H1 (cell line): Measurements from ENCODE around the gene DBH. TPM values are rescaled to one million over a fixed set of nuclear protein-coding genes. Genes with fewer than 3 reads are reported as not detected.

Source experiments
- CTCF ChIA-PET: fragments of 300-600 bp; sonication (Branson Sonifier 250); formaldehyde crosslinking; loops from one replicate; lab custom pipeline; 2021; ENCODE audit not compliant: partially characterized antibody; lab: Charles Lee
- POLR2A ChIA-PET: fragments of 300-600 bp; sonication (Branson Sonifier 250); formaldehyde crosslinking; loops from one replicate; lab custom pipeline; 2021; ENCODE audit warnings: inconsistent platforms; ENCODE audit not compliant: partially characterized antibody; lab: Charles Lee
- DNase-seq, 2 experiments: peaks; one replicate each; pipeline versions ENCODE4 v3.0.0 to v3.0.0-alpha.2; 2010 to 2022; ENCODE audit warnings: low spot score in 2 of 2, low read depth in 1 of 2, mixed read lengths in 1 of 2
- FAIRE-seq: peaks from 2 replicates; lab custom pipeline; 2011; peaks lifted over from hg19 to GRCh38; lab: Jason Lieb, UNC
- H2AFZ ChIP-seq: 2 replicates; pipeline ENCODE4 v1.8.1; 2012; ENCODE audit warnings: low read length, inconsistent platforms
- H2AK5ac ChIP-seq: 2 replicates; pipeline ENCODE4 v1.6.1; 2013; ENCODE audit warnings: low read depth, low read length
- H2BK120ac ChIP-seq: replicated peaks from 2 replicates; pipeline ENCODE3; 2013; ENCODE audit warnings: low read depth, low read length, inconsistent platforms
- H2BK12ac ChIP-seq: 2 replicates; pipeline ENCODE4 v1.6.1; 2013; ENCODE audit warnings: low read depth, low read length
- H2BK15ac ChIP-seq: 2 replicates; pipeline ENCODE4 v1.6.1; 2013; ENCODE audit warnings: low read length
- H2BK20ac ChIP-seq: 2 replicates; pipeline ENCODE4 v1.6.1; 2013; ENCODE audit warnings: low read length
- H2BK5ac ChIP-seq: 2 replicates; pipeline ENCODE4 v1.6.1; 2013; ENCODE audit warnings: low read depth, low read length
- H3K14ac ChIP-seq: 2 replicates; pipeline ENCODE4 v1.6.1; 2013; ENCODE audit warnings: inconsistent platforms; ENCODE audit not compliant: insufficient read length
- H3K18ac ChIP-seq: 2 replicates; pipeline ENCODE4 v1.6.1; 2013; ENCODE audit warnings: low read length; ENCODE audit errors: extremely low read depth
- H3K23ac ChIP-seq: 2 replicates; pipeline ENCODE4 v1.6.1; 2013; ENCODE audit warnings: inconsistent platforms; ENCODE audit not compliant: insufficient read length
- H3K23me2 ChIP-seq: 2 replicates; pipeline ENCODE4 v1.6.1; 2013; ENCODE audit warnings: low read depth, low read length
- H3K27ac ChIP-seq: 2 replicates; pipeline ENCODE4 v1.6.1; 2011; ENCODE audit warnings: low read depth, low read length, inconsistent platforms
- H3K27me3 ChIP-seq, 4 experiments: replicated peaks in 1 of 4; 1 replicate in 1 of 4; 2 replicates in 3 of 4; pipeline versions ENCODE4 v1.6.1 to v1.8.1; 2011 to 2013; ENCODE audit warnings: low read length in 3 of 4, mild to moderate bottlenecking in 3 of 4, inconsistent platforms in 2 of 4, mixed read lengths in 2 of 4, moderate library complexity in 1 of 4; ENCODE audit not compliant: control insufficient read depth in 3 of 4, insufficient read depth in 3 of 4; ENCODE audit errors: extremely low read depth in 1 of 4
- H3K36me3 ChIP-seq, 4 experiments: 2 replicates each; pipeline versions ENCODE4 v1.6.1 to v1.8.1; 2011 to 2013; ENCODE audit warnings: mild to moderate bottlenecking in 4 of 4, low read length in 3 of 4, moderate library complexity in 2 of 4, control low read depth in 1 of 4, inconsistent platforms in 1 of 4; ENCODE audit not compliant: insufficient read depth in 4 of 4, control insufficient read depth in 2 of 4
- H3K4ac ChIP-seq: replicated peaks from 2 replicates; pipeline ENCODE3; 2013; ENCODE audit warnings: low read length, low read depth, mixed read lengths, inconsistent platforms; ENCODE audit not compliant: insufficient read length
- H3K4me1 ChIP-seq, 4 experiments: replicated peaks in 1 of 4; 1 replicate in 1 of 4; 2 replicates in 3 of 4; pipeline versions ENCODE4 v1.6.1 to v1.8.1; 2011 to 2013; ENCODE audit warnings: low read length in 3 of 4, inconsistent platforms in 2 of 4, mixed read lengths in 1 of 4; ENCODE audit not compliant: insufficient read depth in 4 of 4, control insufficient read depth in 3 of 4
- H3K4me2 ChIP-seq, 2 experiments: 2 replicates each; pipeline versions ENCODE4 v1.6.1 to v1.8.1; 2011 to 2013; ENCODE audit warnings: low read depth in 2 of 2, low read length in 2 of 2, control low read depth in 1 of 2, inconsistent platforms in 1 of 2, mild to moderate bottlenecking in 1 of 2; ENCODE audit not compliant: insufficient read depth in 1 of 2
- H3K4me3 ChIP-seq, 4 experiments: fragments of 200-600, 300-600 bp in 1 of 4; sonication (generic), shearing (Covaris generic), sonication (Bioruptor Twin) in 1 of 4; 2 replicates each; pipeline versions ENCODE4 v1.5.1 to v1.8.1; 2011 to 2016; ENCODE audit warnings: low read length in 4 of 4, low read depth in 3 of 4, control low read depth in 2 of 4, inconsistent platforms in 2 of 4, mild to moderate bottlenecking in 2 of 4, mixed read lengths in 1 of 4, moderate library complexity in 1 of 4; ENCODE audit not compliant: insufficient read depth in 2 of 4; ENCODE audit errors: extremely low read depth in 1 of 4
- H3K56ac ChIP-seq: replicated peaks from 2 replicates; pipeline ENCODE3; 2013; ENCODE audit warnings: low read depth, mild to moderate bottlenecking, mixed read lengths, low read length, inconsistent platforms; ENCODE audit not compliant: insufficient read length
- H3K79me1 ChIP-seq: 2 replicates; pipeline ENCODE4 v1.6.1; 2013; ENCODE audit warnings: low read depth, low read length, control low read depth
- H3K79me2 ChIP-seq, 2 experiments: 2 replicates each; pipeline versions ENCODE4 v1.6.1 to v1.8.1; 2012 to 2013; ENCODE audit warnings: low read length in 2 of 2, mild to moderate bottlenecking in 2 of 2, inconsistent platforms in 1 of 2; ENCODE audit not compliant: insufficient read depth in 2 of 2, control insufficient read depth in 1 of 2
- H3K9ac ChIP-seq, 4 experiments: replicated peaks in 1 of 4; 1 replicate in 1 of 4; 2 replicates in 3 of 4; pipeline versions ENCODE4 v1.6.1 to v1.8.1; 2011 to 2013; ENCODE audit warnings: low read depth in 3 of 4, low read length in 3 of 4, control low read depth in 2 of 4, mild to moderate bottlenecking in 2 of 4, moderate library complexity in 2 of 4, inconsistent platforms in 1 of 4; ENCODE audit errors: extremely low read depth in 1 of 4
- H3K9me3 ChIP-seq, 2 experiments: 2 replicates each; pipeline versions ENCODE4 v1.6.1 to v1.8.1; 2012 to 2013; ENCODE audit warnings: mild to moderate bottlenecking in 2 of 2, moderate library complexity in 2 of 2, control low read depth in 1 of 2, inconsistent platforms in 1 of 2, low read depth in 1 of 2, low read length in 1 of 2, mixed read lengths in 1 of 2; ENCODE audit not compliant: insufficient read depth in 2 of 2
- H4K20me1 ChIP-seq, 2 experiments: replicated peaks in 1 of 2; 2 replicates each; pipeline versions ENCODE3 to v1.8.1; 2011 to 2013; ENCODE audit warnings: inconsistent platforms in 2 of 2, low read length in 2 of 2, mild to moderate bottlenecking in 1 of 2; ENCODE audit not compliant: insufficient read depth in 2 of 2, control insufficient read depth in 1 of 2
- H4K5ac ChIP-seq: 2 replicates; pipeline ENCODE4 v1.6.1; 2013; ENCODE audit warnings: low read length, low read depth, mixed read lengths, inconsistent platforms; ENCODE audit not compliant: insufficient read length
- H4K8ac ChIP-seq: 2 replicates; pipeline ENCODE4 v1.8.0; 2013; ENCODE audit warnings: mild to moderate bottlenecking, moderate library complexity, low read length, inconsistent platforms; ENCODE audit not compliant: insufficient read depth; ENCODE audit errors: extremely low read depth
- H4K91ac ChIP-seq: replicated peaks from 2 replicates; pipeline ENCODE3; 2013; ENCODE audit warnings: low read length, mixed read lengths, inconsistent platforms; ENCODE audit not compliant: insufficient read length
- BCL11A ChIP-seq, 2 experiments: IDR thresholded peaks; one replicate each; pipeline ENCODE4 v1.6.1; 2011; ENCODE audit warnings: low read depth in 2 of 2, low read length in 2 of 2, mild to moderate bottlenecking in 2 of 2
- CTCF ChIP-seq, 3 experiments: IDR thresholded peaks; 1 replicate in 2 of 3; 2 replicates in 1 of 3; pipeline versions ENCODE4 v1.5.1 to v1.6.1; 2011; ENCODE audit warnings: low read length in 3 of 3, mild to moderate bottlenecking in 3 of 3, inconsistent platforms in 2 of 3, low read depth in 1 of 3, moderate library complexity in 1 of 3; ENCODE audit not compliant: insufficient read depth in 1 of 3; ENCODE audit errors: control extremely low read depth in 1 of 3
- EZH2 ChIP-seq: fragments of 200-600 bp; sonication (generic); IDR thresholded peaks from 2 replicates; pipeline ENCODE4 v1.7.1; 2012; ENCODE audit warnings: low read depth, mild to moderate bottlenecking, moderate library complexity, low read length, inconsistent platforms; ENCODE audit not compliant: severe bottlenecking
- HDAC2 ChIP-seq, 2 experiments: fragments of 300-600 bp in 1 of 2; sonication (generic) in 1 of 2; IDR thresholded peaks; 2 replicates each; pipeline ENCODE4 v1.6.1; 2011 to 2012; ENCODE audit warnings: low read depth in 2 of 2, low read length in 2 of 2, mild to moderate bottlenecking in 2 of 2, moderate library complexity in 2 of 2, borderline replicate concordance in 1 of 2, inconsistent platforms in 1 of 2
- PHF8 ChIP-seq: fragments of 200-600 bp; sonication (generic); conservative IDR thresholded peaks from 2 replicates; pipeline ENCODE4 v1.7.1; 2012; ENCODE audit warnings: low read depth, mild to moderate bottlenecking, inconsistent platforms, low read length, moderate library complexity
- SIX5 ChIP-seq: IDR thresholded peaks from 2 replicates; pipeline ENCODE4 v1.6.1; 2011; ENCODE audit warnings: mild to moderate bottlenecking, low read depth, low read length
- TBP ChIP-seq: IDR thresholded peaks from 2 replicates; pipeline ENCODE4 v1.6.1; 2011; ENCODE audit warnings: low read depth, low read length, improper control_type of control experiment
- WGBS, 2 experiments: shearing (Covaris generic) in 1 of 2; methylation state at CpG; one replicate each; pipeline versions ENCODE4 v1.1.6 to v1.1.7; 2013 to 2015; ENCODE audit warnings: low lambda C conversion rate in 2 of 2, mixed read lengths in 2 of 2, inconsistent platforms in 1 of 2, low coverage in 1 of 2, missing lambda C conversion rate in 1 of 2; ENCODE audit not compliant: insufficient replicate concordance in 2 of 2, insufficient coverage in 1 of 2, insufficient read length in 1 of 2; ENCODE audit errors: extremely low coverage in 1 of 2, missing lambda C conversion rate in 1 of 2; 5-methylcytosine and 5-hydroxymethylcytosine counted together
- polyA plus RNA-seq, 7 experiments: library from polyadenylated mRNA; depleted of rRNA in 3 of 7; stranded (reverse) in 5 of 7; unstranded in 2 of 7; fragments of >200 nt in 5 of 7; fragments of 200-250 nt in 2 of 7; gene quantifications; 1 replicate in 5 of 7; 2 replicates in 1 of 7; 4 replicates in 1 of 7; pipeline versions ENCODE4 v1.2.1 to v1.2.3, GENCODE V29; 2011 to 2013; ENCODE audit warnings: missing spikeins in 2 of 7, mixed read lengths in 2 of 7
- total RNA-seq: library from RNA; stranded (reverse); fragmentation: NEBNext Ultra II Directional; extraction: Animal tissue kit (Norgen Biotek cat#: 25700); gene quantifications from 2 replicates; pipeline ENCODE4 v1.2.1, GENCODE V29; 2021

DBH gene
- total and polyA plus RNA-seq, 2 of the 8 experiments (the other 6 are each of a cell fraction or from before 2014, with no cell fraction given): 0.18 TPM; not detected in 1

GRCh38 chr9:133685653-133686609 lies 49.8 kb downstream of the DBH start:
- Histone ChIP-seq H3K9ac (no peak overlapping the region), H4K8ac (no peak overlapping the region; the same call in 1 of the 2 replicates), H3K56ac (no peak overlapping the region), H3K79me2 (no peaks in the 10 kb centered on the region), H3K23ac (no peak overlapping the region), H3K4me1 (no peaks in the 10 kb centered on the region; a peak in 1 of 7 replicates), H3K79me1 (no peaks in the 10 kb centered on the region), H2BK5ac (no peak overlapping the region), H3K23me2 (no peaks in the 10 kb centered on the region), H3K4me3 (no peak overlapping the region), H4K91ac (no peak overlapping the region), H2BK120ac (no peak overlapping the region), H3K14ac (no peak overlapping the region), H3K27ac (no peak overlapping the region), H2BK15ac (no peak overlapping the region), H2BK20ac (no peak overlapping the region), H3K4me2 (no peak overlapping the region), H3K4ac (no peak overlapping the region), H4K20me1 (no peaks in the 10 kb centered on the region), H3K36me3 (no peaks in the 10 kb centered on the region), H3K9me3 (no peaks in the 10 kb centered on the region), H3K18ac (no peak overlapping the region), H2AFZ (no peak overlapping the region), H2BK12ac (no peak overlapping the region), H4K5ac (no peak overlapping the region), H2AK5ac (no peak overlapping the region), H3K27me3 (no peaks in the 10 kb centered on the region)
- CTCF ChIA-PET: interaction anchor here (0.6 to 2.2 kb wide), 8 partner anchors 15 to 1929 kb away, joined by 3 to 5 read pairs (median 3); no protein-coding TSS in a partner anchor
- FAIRE-seq: no peak
- 90% methylated on average over 17 of the region's 18 CpGs; no CpG with 5 or more reads in 1 of the 2 experiments for WGBS, 2 experiments
- no peak for TF ChIP-seq EZH2
- TF ChIP-seq BCL11A (IDR thresholded peaks at IDR 0.05; ENCODE audit: low read depth in 2 of 2, low read length in 2 of 2): no peak
- no peak for TF ChIP-seq HDAC2 (IDR thresholded peaks at IDR 0.05; ENCODE audit: borderline replicate concordance in 1 of 2, low read depth in 2 of 2, low read length in 2 of 2)
- no peak for TF ChIP-seq CTCF (IDR thresholded peaks at IDR 0.05; ENCODE audit: control extremely low read depth in 1 of 3, insufficient read depth in 1 of 3, low read depth in 1 of 3, low read length in 3 of 3)
- TF ChIP-seq PHF8: no peak
- no peak for TF ChIP-seq SIX5
- TF ChIP-seq TBP: no peak
- no peak for DNase-seq
- POLR2A ChIA-PET: no interaction called here
